ENCODE measurements around the gene PRCC. TPM values are rescaled to one million over a fixed set of nuclear protein-coding genes. Genes with fewer than 3 reads are reported as not detected.
A peak's percentile ranks its signal among the peaks of the same experiment; 100 is the strongest.
"Not testable (repeated sequence)": the region's sequence is repeated elsewhere in the genome, so short reads cannot be mapped to it uniquely, and the experiment has no call there.

PRCC gene
- polyA plus RNA-seq, 4 donors: 45.2 to 56.7 (median 52.8) TPM

- Histone ChIP-seq H3K9me3 (ENCODE audit: control insufficient read depth in 2 of 2, insufficient read depth in 1 of 2, low read depth in 1 of 2, low read length in 1 of 2) (no peaks in the 10 kb centered on the region), H3K4me1 (ENCODE audit: control insufficient read depth in 3 of 3, insufficient read depth in 2 of 3, low read depth in 1 of 3, low read length in 2 of 3) (peaks cover 8 to 40% (median 9%) of the 10 kb centered on the region in 3 donors), H3K27ac (ENCODE audit: low read depth in 1 of 3, low read length in 2 of 3) (peak overlapping the region; percentile 17 to 92 (median 91)), H3K4me3 (ENCODE audit: low read depth in 1 of 3, low read length in 3 of 3) (peak overlapping the region; percentile 95 to 99 (median 97)), H3K27me3 (ENCODE audit: control insufficient read depth in 3 of 3, insufficient read depth in 3 of 3, low read length in 3 of 3) (no peaks in the 10 kb centered on the region), H3K36me3 (ENCODE audit: control insufficient read depth in 3 of 3, insufficient read depth in 2 of 3, low read depth in 1 of 3, low read length in 3 of 3) (peaks cover 0 to 26% (median 0%) of the 10 kb centered on the region in 3 donors)
- FAIRE-seq (no peak), DNase-seq (peak; percentile 97 to 98)
- WGBS, 3 donors: 0% methylated on average over 37 to 68 of the region's 68 CpGs
Measured at GRCh38 chr1:156751757-156752481, 15.4 kb upstream of the PRCC start.

DNA sequence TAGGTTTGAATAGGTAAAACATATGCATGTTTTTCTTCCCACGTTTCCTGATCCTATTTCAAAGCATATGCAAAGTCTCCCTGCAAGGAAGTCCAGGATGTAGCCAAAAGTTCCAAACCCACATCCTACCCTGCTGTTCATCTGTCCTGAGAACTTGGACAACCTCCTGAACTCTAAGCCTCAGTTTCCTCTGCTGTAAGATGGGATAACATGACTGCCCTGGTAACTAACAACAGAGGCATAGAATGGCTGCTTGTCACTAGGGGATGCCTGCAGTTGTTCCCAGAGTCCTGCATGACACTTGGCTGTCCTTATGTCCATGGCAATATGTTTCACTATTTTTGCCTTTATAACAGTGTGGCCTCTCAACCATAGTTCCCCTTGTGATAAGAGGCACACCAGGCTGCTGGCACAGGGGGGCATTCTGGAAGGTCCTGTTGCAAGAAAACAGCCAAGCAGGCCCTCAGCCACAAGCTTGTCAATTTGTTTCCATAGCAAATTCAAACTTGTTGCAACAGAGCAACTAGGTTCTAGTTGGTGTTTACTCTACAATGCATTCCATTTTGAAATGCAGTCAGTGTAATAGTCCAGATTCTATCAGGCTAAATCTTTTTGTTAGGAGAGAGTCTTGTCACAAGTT is 14.4 kb upstream of the PRCC start:
- Histone ChIP-seq H3K27ac (ENCODE audit: low read depth in 1 of 3, low read length in 2 of 3) (peak overlapping the region in 1 of 3 donors; percentile 12), H3K9me3 (ENCODE audit: control insufficient read depth in 2 of 2, insufficient read depth in 1 of 2, low read depth in 1 of 2, low read length in 1 of 2) (no peaks in the 10 kb centered on the region), H3K4me1 (ENCODE audit: control insufficient read depth in 3 of 3, insufficient read depth in 2 of 3, low read depth in 1 of 3, low read length in 2 of 3) (peaks cover 8 to 32% (median 8%) of the 10 kb centered on the region in 3 donors), H3K4me3 (ENCODE audit: low read depth in 1 of 3, low read length in 3 of 3) (peak overlapping the region in 2 of 3 donors; percentile 95 to 99), H3K27me3 (ENCODE audit: control insufficient read depth in 3 of 3, insufficient read depth in 3 of 3, low read length in 3 of 3) (no peaks in the 10 kb centered on the region), H3K36me3 (ENCODE audit: control insufficient read depth in 3 of 3, insufficient read depth in 2 of 3, low read depth in 1 of 3, low read length in 3 of 3) (peaks cover 0 to 21% (median 0%) of the 10 kb centered on the region in 3 donors)
- peak in 1 of 2 donors; percentile 40 for DNase-seq
- WGBS, 3 donors: 13 to 31% (median 30%) methylated on average over 1 of the region's 1 CpG
- FAIRE-seq: no peak

GRCh38 chr1:156754219-156754618 is 13.1 kb upstream of the PRCC start:
- H3K4me1 ChIP-seq (ENCODE audit: control insufficient read depth in 3 of 3, insufficient read depth in 2 of 3, low read depth in 1 of 3, low read length in 2 of 3): peaks cover 3 to 19% (median 3%) of the 10 kb centered on the region in 3 donors
- no peaks in the 10 kb centered on the region for H3K9me3 ChIP-seq (ENCODE audit: control insufficient read depth in 2 of 2, insufficient read depth in 1 of 2, low read depth in 1 of 2, low read length in 1 of 2)
- H3K27ac ChIP-seq (ENCODE audit: low read depth in 1 of 3, low read length in 2 of 3): no peak overlapping the region
- peaks cover 0 to 10% (median 0%) of the 10 kb centered on the region in 3 donors for H3K36me3 ChIP-seq (ENCODE audit: control insufficient read depth in 3 of 3, insufficient read depth in 2 of 3, low read depth in 1 of 3, low read length in 3 of 3)
- FAIRE-seq: no peak
- no peaks in the 10 kb centered on the region for H3K27me3 ChIP-seq (ENCODE audit: control insufficient read depth in 3 of 3, insufficient read depth in 3 of 3, low read length in 3 of 3)
- 82 to 85% (median 84%) methylated on average over 8 of the region's 8 CpGs for WGBS, 3 donors
- H3K4me3 ChIP-seq (ENCODE audit: low read depth in 1 of 3, low read length in 3 of 3): no peak overlapping the region
- no peak for DNase-seq

DNA sequence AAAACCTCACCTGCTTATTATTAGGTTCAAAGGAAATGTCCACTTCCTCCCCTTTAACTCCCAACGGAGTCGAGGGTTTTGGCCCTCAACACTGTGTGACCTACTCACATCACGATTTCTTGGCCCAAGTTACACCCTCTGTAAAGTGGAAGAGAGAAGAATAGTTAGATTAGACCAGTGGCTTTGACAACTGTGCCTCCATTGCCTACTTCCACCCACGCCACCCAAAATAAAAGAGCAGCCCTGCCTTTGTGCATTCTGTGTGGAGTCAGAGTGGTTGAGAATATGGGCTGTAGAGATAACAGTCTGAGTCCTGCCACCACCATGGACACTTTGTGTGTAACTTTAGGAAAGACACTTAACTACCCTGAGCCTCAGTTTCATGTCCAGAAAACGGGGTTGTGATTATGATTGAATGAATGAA is 11.8 kb upstream of the PRCC start:
- no peak for DNase-seq
- Histone ChIP-seq H3K36me3 (ENCODE audit: control insufficient read depth in 3 of 3, insufficient read depth in 2 of 3, low read depth in 1 of 3, low read length in 3 of 3) (no peaks in the 10 kb centered on the region), H3K9me3 (ENCODE audit: control insufficient read depth in 2 of 2, insufficient read depth in 1 of 2, low read depth in 1 of 2, low read length in 1 of 2) (no peaks in the 10 kb centered on the region), H3K4me1 (ENCODE audit: control insufficient read depth in 3 of 3, insufficient read depth in 2 of 3, low read depth in 1 of 3, low read length in 2 of 3) (peaks cover 0 to 7% (median 3%) of the 10 kb centered on the region in 3 donors), H3K27ac (ENCODE audit: low read depth in 1 of 3, low read length in 2 of 3) (no peak overlapping the region), H3K27me3 (ENCODE audit: control insufficient read depth in 3 of 3, insufficient read depth in 3 of 3, low read length in 3 of 3) (no peaks in the 10 kb centered on the region), H3K4me3 (ENCODE audit: low read depth in 1 of 3, low read length in 3 of 3) (no peak overlapping the region)
- FAIRE-seq: no peak
- 70 to 80% (median 73%) methylated on average over 5 of the region's 5 CpGs for WGBS, 3 donors

- DNase-seq (no peak), FAIRE-seq (no peak)
- Histone ChIP-seq H3K9me3 (ENCODE audit: control insufficient read depth in 2 of 2, insufficient read depth in 1 of 2, low read depth in 1 of 2, low read length in 1 of 2) (no peaks in the 10 kb centered on the region), H3K27ac (ENCODE audit: low read depth in 1 of 3, low read length in 2 of 3) (no peak overlapping the region), H3K4me1 (ENCODE audit: control insufficient read depth in 3 of 3, insufficient read depth in 2 of 3, low read depth in 1 of 3, low read length in 2 of 3) (peaks cover 0 to 7% (median 3%) of the 10 kb centered on the region in 3 donors), H3K27me3 (ENCODE audit: control insufficient read depth in 3 of 3, insufficient read depth in 3 of 3, low read length in 3 of 3) (no peaks in the 10 kb centered on the region), H3K4me3 (ENCODE audit: low read depth in 1 of 3, low read length in 3 of 3) (no peak overlapping the region), H3K36me3 (ENCODE audit: control insufficient read depth in 3 of 3, insufficient read depth in 2 of 3, low read depth in 1 of 3, low read length in 3 of 3) (no peaks in the 10 kb centered on the region)
- 96 to 100% (median 100%) methylated on average over 1 of the region's 1 CpG for WGBS, 3 donors
Measured at GRCh38 chr1:156756355-156756754, 11.0 kb upstream of the PRCC start.

DNA sequence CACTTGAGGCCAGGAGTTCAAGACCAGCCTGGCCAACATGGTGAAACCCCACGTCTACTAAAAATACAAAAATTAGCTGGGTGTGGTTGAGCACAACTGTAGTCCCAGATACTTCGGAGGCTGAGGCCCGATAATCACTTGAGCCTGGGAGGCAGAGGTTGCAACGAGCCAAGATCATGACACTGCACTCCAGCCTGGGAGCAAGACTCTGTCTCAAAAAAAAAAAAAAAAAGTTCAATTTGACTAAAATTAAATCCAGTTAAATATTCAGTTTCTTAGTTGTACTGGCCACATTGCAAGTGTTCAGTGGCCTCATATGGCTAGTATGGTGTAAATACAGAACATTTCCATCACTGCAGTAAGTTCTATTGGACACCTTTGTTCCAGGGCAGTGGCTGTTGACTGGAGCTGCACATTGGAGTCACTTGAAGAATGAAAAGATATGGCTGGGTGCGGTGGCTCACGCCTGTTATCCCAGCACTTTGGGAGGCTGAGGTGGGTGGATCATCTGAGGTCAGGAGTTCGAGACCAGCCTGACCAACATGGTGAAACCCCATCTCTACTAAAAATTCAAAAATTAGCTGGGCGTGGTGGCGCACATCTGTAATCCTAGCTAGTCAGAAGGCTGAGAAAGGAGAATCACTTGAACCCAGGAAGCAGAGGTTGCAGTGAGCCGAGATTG is 9.6 kb upstream of the PRCC start:
- not testable (repeated sequence) for H3K27ac ChIP-seq (ENCODE audit: low read depth in 1 of 3, low read length in 2 of 3); DNase-seq; H3K9me3 ChIP-seq (ENCODE audit: control insufficient read depth in 2 of 2, insufficient read depth in 1 of 2, low read depth in 1 of 2, low read length in 1 of 2); H3K36me3 ChIP-seq (ENCODE audit: control insufficient read depth in 3 of 3, insufficient read depth in 2 of 3, low read depth in 1 of 3, low read length in 3 of 3); FAIRE-seq; H3K4me3 ChIP-seq (ENCODE audit: low read depth in 1 of 3, low read length in 3 of 3); H3K4me1 ChIP-seq (ENCODE audit: control insufficient read depth in 3 of 3, insufficient read depth in 2 of 3, low read depth in 1 of 3, low read length in 2 of 3); H3K27me3 ChIP-seq (ENCODE audit: control insufficient read depth in 3 of 3, insufficient read depth in 3 of 3, low read length in 3 of 3)
- WGBS, 3 donors: 84 to 91% (median 87%) methylated on average over 10 of the region's 10 CpGs

DNA sequence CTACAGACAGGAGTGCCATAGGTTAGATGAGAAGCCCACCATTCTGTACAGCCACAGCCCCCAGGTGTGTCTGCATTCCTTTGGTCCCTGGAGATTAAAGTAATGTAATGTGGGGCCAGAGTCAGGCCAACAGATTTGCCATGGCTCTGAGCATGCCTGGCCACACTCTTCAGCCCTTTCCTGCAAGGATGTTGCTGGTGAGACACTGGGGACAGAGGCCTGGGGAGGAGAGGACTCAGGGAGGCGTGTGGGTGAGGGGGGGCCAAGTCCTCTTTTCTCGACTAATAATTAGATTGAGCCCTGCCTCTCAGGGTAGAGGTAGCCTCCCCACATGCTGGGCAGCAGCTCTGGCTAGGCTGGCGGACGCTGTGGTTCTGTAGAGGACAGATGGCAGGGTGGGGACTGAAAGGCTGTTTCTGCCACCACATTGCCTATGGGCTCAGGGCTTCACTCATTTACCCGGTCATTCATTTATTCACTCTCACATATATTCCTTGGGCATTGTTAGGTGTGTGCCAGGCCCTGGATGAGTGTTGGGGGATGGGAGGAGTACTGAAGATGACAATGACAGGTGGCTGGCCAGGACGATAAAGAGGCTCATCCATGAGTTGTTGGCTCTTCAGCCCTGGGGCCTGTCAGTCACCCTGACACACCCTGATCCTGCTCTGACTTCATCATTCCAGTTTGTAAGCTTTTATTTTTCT is 7.1 kb upstream of the PRCC start:
- no peak overlapping the region for H3K4me3 ChIP-seq (ENCODE audit: low read depth in 1 of 3, low read length in 3 of 3)
- FAIRE-seq (no peak), DNase-seq (no peak)
- H3K36me3 ChIP-seq (ENCODE audit: control insufficient read depth in 3 of 3, insufficient read depth in 2 of 3, low read depth in 1 of 3, low read length in 3 of 3): no peaks in the 10 kb centered on the region
- H3K9me3 ChIP-seq (ENCODE audit: control insufficient read depth in 2 of 2, insufficient read depth in 1 of 2, low read depth in 1 of 2, low read length in 1 of 2): no peaks in the 10 kb centered on the region
- no peaks in the 10 kb centered on the region for H3K27me3 ChIP-seq (ENCODE audit: control insufficient read depth in 3 of 3, insufficient read depth in 3 of 3, low read length in 3 of 3)
- 55 to 69% (median 68%) methylated on average over 6 of the region's 6 CpGs for WGBS, 3 donors
- H3K27ac ChIP-seq (ENCODE audit: low read depth in 1 of 3, low read length in 2 of 3): no peak overlapping the region
- no peaks in the 10 kb centered on the region for H3K4me1 ChIP-seq (ENCODE audit: control insufficient read depth in 3 of 3, insufficient read depth in 2 of 3, low read depth in 1 of 3, low read length in 2 of 3)

DNA sequence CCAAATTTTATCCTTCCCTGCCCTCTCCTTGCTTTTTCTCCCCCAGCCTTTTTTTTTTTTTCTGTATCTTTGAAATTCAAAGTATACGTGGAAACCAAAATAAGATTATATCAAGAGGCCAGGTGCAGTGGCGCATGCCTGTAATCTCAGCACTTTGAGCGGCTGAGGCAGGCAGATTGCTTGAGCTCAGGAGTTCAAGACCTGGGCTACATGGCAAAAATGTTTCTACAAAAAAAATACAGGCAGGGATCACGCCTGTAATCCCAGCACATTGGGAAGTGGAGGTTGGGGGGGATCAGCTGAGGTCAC is 6.6 kb upstream of the PRCC start:
- Histone ChIP-seq H3K36me3 (ENCODE audit: control insufficient read depth in 3 of 3, insufficient read depth in 2 of 3, low read depth in 1 of 3, low read length in 3 of 3) (no peaks in the 10 kb centered on the region), H3K27me3 (ENCODE audit: control insufficient read depth in 3 of 3, insufficient read depth in 3 of 3, low read length in 3 of 3) (no peaks in the 10 kb centered on the region), H3K9me3 (ENCODE audit: control insufficient read depth in 2 of 2, insufficient read depth in 1 of 2, low read depth in 1 of 2, low read length in 1 of 2) (no peaks in the 10 kb centered on the region), H3K4me3 (ENCODE audit: low read depth in 1 of 3, low read length in 3 of 3) (no peak overlapping the region), H3K27ac (ENCODE audit: low read depth in 1 of 3, low read length in 2 of 3) (no peak overlapping the region), H3K4me1 (ENCODE audit: control insufficient read depth in 3 of 3, insufficient read depth in 2 of 3, low read depth in 1 of 3, low read length in 2 of 3) (peaks cover 0 to 3% (median 0%) of the 10 kb centered on the region in 3 donors)
- no peak for FAIRE-seq
- WGBS, 3 donors: 50 to 79% (median 59%) methylated on average over 4 of the region's 4 CpGs
- DNase-seq: no peak

Measured in small intestine (tissue), 7 donors.